HepG2 (cell line): ENCODE data around the gene SLC13A3. TPM values are rescaled to one million over a fixed set of nuclear protein-coding genes. Genes with fewer than 3 reads are reported as not detected.
A peak's percentile ranks its signal among the peaks of the same experiment; 100 is the strongest.

Experiments used
- CBX2 ChIP-seq, 2 experiments: fragments of 200-600 bp in 1 of 2; sonication (generic); formaldehyde crosslinking in 1 of 2; IDR thresholded peaks; 2 replicates each; pipeline versions ENCODE4 v1.7.0 to v1.8.1; 2018 to 2022; ENCODE audit warnings: low read depth in 2 of 2, low read length in 1 of 2, mild to moderate bottlenecking in 1 of 2, missing genetic modification reagents in 1 of 2
- CC2D1A ChIP-seq: sonication (generic); formaldehyde crosslinking; IDR thresholded peaks from 2 replicates; pipeline ENCODE4 v1.8.1; 2023; ENCODE audit warnings: mild to moderate bottlenecking, missing genetic modification reagents
- DBP ChIP-seq: sonication (generic); formaldehyde crosslinking; IDR thresholded peaks from 2 replicates; pipeline ENCODE4 v1.4.0; 2020; ENCODE audit warnings: missing genetic modification reagents; ENCODE audit errors: not compliant biosample characterization
- JARID2 ChIP-seq: sonication (generic); formaldehyde crosslinking; IDR thresholded peaks from 2 replicates; pipeline ENCODE4 v1.8.1; 2023; ENCODE audit warnings: missing genetic modification reagents, inconsistent platforms; ENCODE audit not compliant: insufficient replicate concordance
- MAFF ChIP-seq: IDR thresholded peaks from 2 replicates; pipeline ENCODE4 v1.6.1; 2011; ENCODE audit warnings: low read depth, low read length, improper control_type of control experiment
- SMAD9 ChIP-seq: sonication (generic); formaldehyde crosslinking; IDR thresholded peaks from 2 replicates; pipeline ENCODE4 v1.5.1; 2020; ENCODE audit warnings: mild to moderate bottlenecking, missing genetic modification reagents
- USF2 ChIP-seq, 2 experiments: sonication (generic) in 1 of 2; formaldehyde crosslinking in 1 of 2; IDR thresholded peaks; 2 replicates each; pipeline versions ENCODE4 v1.5.1 to v1.6.1; 2011 to 2020; ENCODE audit warnings: borderline replicate concordance in 1 of 2, low read depth in 1 of 2, low read length in 1 of 2, mild to moderate bottlenecking in 1 of 2, missing genetic modification reagents in 1 of 2, moderate library complexity in 1 of 2
- ZC3H13 ChIP-seq: sonication (generic); formaldehyde crosslinking; IDR thresholded peaks from 2 replicates; pipeline ENCODE4 v1.8.1; 2023; ENCODE audit warnings: mild to moderate bottlenecking, missing genetic modification reagents, moderate library complexity
- ZFP36L1 ChIP-seq: sonication (generic); formaldehyde crosslinking; IDR thresholded peaks from 2 replicates; pipeline ENCODE4 v1.8.0; 2022; ENCODE audit warnings: mild to moderate bottlenecking, missing genetic modification reagents, moderate library complexity
- ZMYM2 ChIP-seq: sonication (generic); formaldehyde crosslinking; IDR thresholded peaks from 2 replicates; pipeline ENCODE4 v1.8.0; 2022; ENCODE audit warnings: mild to moderate bottlenecking, missing genetic modification reagents
- ZNF10 ChIP-seq: sonication (generic); formaldehyde crosslinking; IDR thresholded peaks from 2 replicates; pipeline ENCODE4 v1.4.0; 2020; ENCODE audit warnings: mild to moderate bottlenecking, low read depth, missing genetic modification reagents, borderline replicate concordance
- ZNF207 ChIP-seq: fragments of 450-650 bp; IDR thresholded peaks from 2 replicates; pipeline ENCODE4 v1.6.1; 2016; ENCODE audit warnings: antibody characterized with exemption, borderline replicate concordance
- ZNF317 ChIP-seq: sonication (generic); formaldehyde crosslinking; IDR thresholded peaks from 2 replicates; pipeline ENCODE4 v1.5.0; 2020; ENCODE audit warnings: mild to moderate bottlenecking, missing genetic modification reagents
- ZNF367 ChIP-seq: sonication (generic); formaldehyde crosslinking; IDR thresholded peaks from 2 replicates; pipeline ENCODE4 v1.4.0; 2020; ENCODE audit warnings: missing genetic modification reagents, borderline replicate concordance
- ZSCAN21 ChIP-seq: sonication (generic); formaldehyde crosslinking; IDR thresholded peaks from 2 replicates; pipeline ENCODE4 v1.8.0; 2022; ENCODE audit warnings: mild to moderate bottlenecking, missing genetic modification reagents, moderate library complexity, borderline replicate concordance
- polyA plus RNA-seq, 8 experiments: library from polyadenylated mRNA; depleted of rRNA in 3 of 8; stranded (reverse) in 7 of 8; unstranded in 1 of 8; fragments of >200 nt; fragmentation: Illumina TruSeq in 4 of 8; extraction: Trizol in 4 of 8; gene quantifications; 2 replicates each; pipeline versions ENCODE4 v1.2.1 to v1.2.3, GENCODE V29; 2011 to 2016; ENCODE audit warnings: low read depth in 4 of 8, missing spikeins in 1 of 8, mixed read lengths in 1 of 8; ENCODE audit not compliant: insufficient read depth in 1 of 8
- total RNA-seq, 5 experiments: library from RNA; depleted of rRNA; stranded (reverse); fragments of >200 nt; fragmentation: Illumina TruSeq; extraction: Trizol; gene quantifications; 2 replicates each; pipeline ENCODE4 v1.2.3, GENCODE V29; 2016; ENCODE audit warnings: low read depth in 1 of 5
- TF ChIP-seq, protein P1 (sequence below): sonication (generic); formaldehyde crosslinking; IDR thresholded peaks from 2 replicates; pipeline ENCODE4 v1.4.0; 2020; ENCODE audit warnings: mild to moderate bottlenecking, missing genetic modification reagents
- TF ChIP-seq, protein P2 (sequence below): sonication (generic); formaldehyde crosslinking; IDR thresholded peaks from 2 replicates; pipeline ENCODE4 v1.8.0; 2022; ENCODE audit warnings: missing genetic modification reagents, mild to moderate bottlenecking, borderline replicate concordance
- TF ChIP-seq, protein P3 (sequence below): IDR thresholded peaks from 2 replicates; pipeline ENCODE4 v1.6.1; 2016; ENCODE audit warnings: low read depth, borderline replicate concordance
- TF ChIP-seq, protein P4 (sequence below): sonication (generic); formaldehyde crosslinking; IDR thresholded peaks from 2 replicates; pipeline ENCODE4 v1.9.0; 2021; ENCODE audit warnings: missing genetic modification reagents, borderline replicate concordance

The SLC13A3 gene
- total and polyA plus RNA-seq, 2 of the 13 experiments (the other 11 are each of a cell fraction or from before 2014, with no cell fraction given) = 66.5 to 76.0 TPM

- TF ChIP-seq CBX2 (IDR thresholded peaks at IDR 0.05; ENCODE audit: low read depth, low read length) = no peak
- TF ChIP-seq CBX2 (CRISPR knock-in tag; IDR thresholded peaks at IDR 0.05; ENCODE audit: low read depth) = no peak
- TF ChIP-seq, protein P1, sequence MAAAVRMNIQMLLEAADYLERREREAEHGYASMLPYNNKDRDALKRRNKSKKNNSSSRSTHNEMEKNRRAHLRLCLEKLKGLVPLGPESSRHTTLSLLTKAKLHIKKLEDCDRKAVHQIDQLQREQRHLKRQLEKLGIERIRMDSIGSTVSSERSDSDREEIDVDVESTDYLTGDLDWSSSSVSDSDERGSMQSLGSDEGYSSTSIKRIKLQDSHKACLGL (CRISPR knock-in tag) = no peak; the same call in 1 of the 2 replicates
- no peak for TF ChIP-seq ZNF207
- TF ChIP-seq SMAD9 (CRISPR knock-in tag) = no peak
- TF ChIP-seq USF2 (IDR thresholded peaks at IDR 0.05; ENCODE audit: low read depth, low read length) = no peak
- no peak; the same call in none of the 2 replicates for TF ChIP-seq USF2 (CRISPR knock-in tag; IDR thresholded peaks at IDR 0.05; ENCODE audit: borderline replicate concordance)
- no peak; the same call in 1 of the 2 replicates for TF ChIP-seq ZFP36L1 (CRISPR knock-in tag)
- peak; percentile 87 for TF ChIP-seq ZSCAN21 (CRISPR knock-in tag)
- peak; percentile 89 for TF ChIP-seq DBP (CRISPR knock-in tag)
- peak; percentile 58 for TF ChIP-seq MAFF
- TF ChIP-seq ZC3H13 (CRISPR knock-in tag) = peak; percentile 88
- TF ChIP-seq, protein P2, sequence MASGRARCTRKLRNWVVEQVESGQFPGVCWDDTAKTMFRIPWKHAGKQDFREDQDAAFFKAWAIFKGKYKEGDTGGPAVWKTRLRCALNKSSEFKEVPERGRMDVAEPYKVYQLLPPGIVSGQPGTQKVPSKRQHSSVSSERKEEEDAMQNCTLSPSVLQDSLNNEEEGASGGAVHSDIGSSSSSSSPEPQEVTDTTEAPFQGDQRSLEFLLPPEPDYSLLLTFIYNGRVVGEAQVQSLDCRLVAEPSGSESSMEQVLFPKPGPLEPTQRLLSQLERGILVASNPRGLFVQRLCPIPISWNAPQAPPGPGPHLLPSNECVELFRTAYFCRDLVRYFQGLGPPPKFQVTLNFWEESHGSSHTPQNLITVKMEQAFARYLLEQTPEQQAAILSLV (CRISPR knock-in tag) = peak; percentile 88; the same call in 1 of the 2 replicates
- no peak for TF ChIP-seq ZNF367 (CRISPR knock-in tag)
- no peak for TF ChIP-seq JARID2 (CRISPR knock-in tag)
- no peak for TF ChIP-seq ZNF10 (CRISPR knock-in tag)
- TF ChIP-seq, protein P3, sequence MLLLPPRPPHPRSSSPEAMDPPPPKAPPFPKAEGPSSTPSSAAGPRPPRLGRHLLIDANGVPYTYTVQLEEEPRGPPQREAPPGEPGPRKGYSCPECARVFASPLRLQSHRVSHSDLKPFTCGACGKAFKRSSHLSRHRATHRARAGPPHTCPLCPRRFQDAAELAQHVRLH (CRISPR knock-in tag) = peak; percentile 98
- peak; percentile 92 for TF ChIP-seq ZNF317 (CRISPR knock-in tag)
- TF ChIP-seq, protein P4, sequence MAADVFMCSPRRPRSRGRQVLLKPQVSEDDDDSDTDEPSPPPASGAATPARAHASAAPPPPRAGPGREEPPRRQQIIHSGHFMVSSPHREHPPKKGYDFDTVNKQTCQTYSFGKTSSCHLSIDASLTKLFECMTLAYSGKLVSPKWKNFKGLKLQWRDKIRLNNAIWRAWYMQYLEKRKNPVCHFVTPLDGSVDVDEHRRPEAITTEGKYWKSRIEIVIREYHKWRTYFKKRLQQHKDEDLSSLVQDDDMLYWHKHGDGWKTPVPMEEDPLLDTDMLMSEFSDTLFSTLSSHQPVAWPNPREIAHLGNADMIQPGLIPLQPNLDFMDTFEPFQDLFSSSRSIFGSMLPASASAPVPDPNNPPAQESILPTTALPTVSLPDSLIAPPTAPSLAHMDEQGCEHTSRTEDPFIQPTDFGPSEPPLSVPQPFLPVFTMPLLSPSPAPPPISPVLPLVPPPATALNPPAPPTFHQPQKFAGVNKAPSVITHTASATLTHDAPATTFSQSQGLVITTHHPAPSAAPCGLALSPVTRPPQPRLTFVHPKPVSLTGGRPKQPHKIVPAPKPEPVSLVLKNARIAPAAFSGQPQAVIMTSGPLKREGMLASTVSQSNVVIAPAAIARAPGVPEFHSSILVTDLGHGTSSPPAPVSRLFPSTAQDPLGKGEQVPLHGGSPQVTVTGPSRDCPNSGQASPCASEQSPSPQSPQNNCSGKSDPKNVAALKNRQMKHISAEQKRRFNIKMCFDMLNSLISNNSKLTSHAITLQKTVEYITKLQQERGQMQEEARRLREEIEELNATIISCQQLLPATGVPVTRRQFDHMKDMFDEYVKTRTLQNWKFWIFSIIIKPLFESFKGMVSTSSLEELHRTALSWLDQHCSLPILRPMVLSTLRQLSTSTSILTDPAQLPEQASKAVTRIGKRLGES (CRISPR knock-in tag) = peak; percentile 92; the same call in 1 of the 2 replicates
- TF ChIP-seq ZMYM2 (CRISPR knock-in tag) = peak; percentile 99
- no peak; the same call in 1 of the 2 replicates for TF ChIP-seq CC2D1A (CRISPR knock-in tag)
These were observed 15.7 kb upstream of the SLC13A3 start (continued) for GRCh38 chr20:46666818-46667515.
